Measurements from ENCODE around the gene CHN2. TPM values are rescaled to one million over a fixed set of nuclear protein-coding genes. Genes with fewer than 3 reads are reported as not detected.

CHN2 gene
- polyA plus RNA-seq, 2 of the 4 experiments (the other 2 are of a cell fraction): 0.06 TPM; not detected in 1

- ATAC-seq: no peak
Measured at GRCh38 chr7:29342761-29343160, 148.2 kb downstream of the CHN2 start.

GRCh38 chr7:29343399-29343798, 148.8 kb downstream of the CHN2 start:
- ChIA-PET CTCF (interaction anchor here (0.8 to 1.0 kb wide), 3 partner anchors 12 to 46 kb away, joined by 3 read pairs; no protein-coding TSS in a partner anchor), POLR2A (no interaction called here)
- 16% methylated on average over 2 of the region's 2 CpGs for WGBS (ENCODE audit: missing lambda C conversion rate)
- H3K9me3 ChIP-seq: no peaks in the 10 kb centered on the region
- no peak overlapping the region for H3K27ac ChIP-seq
- no peak for FAIRE-seq
- no peak overlapping the region for H3K4me3 ChIP-seq
- no peak overlapping the region for H3K4me2 ChIP-seq
- no peak for DNase-seq (ENCODE audit: low read depth in 1 of 2, low spot score in 1 of 2)
- H3K4me1 ChIP-seq: no peaks in the 10 kb centered on the region
- no peak for TF ChIP-seq KDM5A (IDR thresholded peaks at IDR 0.05)
- no peak for TF ChIP-seq REST (IDR thresholded peaks at IDR 0.05)
- TF ChIP-seq EP300 (IDR thresholded peaks at IDR 0.05): no peak
- TF ChIP-seq HES2 (IDR thresholded peaks at IDR 0.05): no peak
- TF ChIP-seq USF2 (IDR thresholded peaks at IDR 0.05): no peak
- TF ChIP-seq ELK1 (IDR thresholded peaks at IDR 0.05; ENCODE audit: low read depth, low read length): no peak
- TF ChIP-seq JUNB (IDR thresholded peaks at IDR 0.05): no peak
- ATAC-seq: no peak

More at GRCh38 chr7:29342761-29343160, 148.2 kb downstream of the CHN2 start:
- Histone ChIP-seq H3K27ac (no peak overlapping the region), H3K4me2 (no peak overlapping the region), H3K4me1 (no peaks in the 10 kb centered on the region), H3K9me3 (no peaks in the 10 kb centered on the region), H3K4me3 (no peak overlapping the region)
- ChIA-PET CTCF (interaction anchor here (0.8 to 1.0 kb wide), 2 partner anchors 13 to 45 kb away, joined by 3 read pairs; no protein-coding TSS in a partner anchor), POLR2A (no interaction called here)
- FAIRE-seq (no peak), DNase-seq (ENCODE audit: low read depth in 1 of 2, low spot score in 1 of 2) (no peak)
- WGBS (ENCODE audit: missing lambda C conversion rate): 40% methylated on average over 3 of the region's 3 CpGs
- TF ChIP-seq SREBF2 (IDR thresholded peaks at IDR 0.05) (no peak), TFCP2L1 (CRISPR knock-in tag; IDR thresholded peaks at IDR 0.05) (no peak), JUN (IDR thresholded peaks at IDR 0.05) (no peak), HES2 (IDR thresholded peaks at IDR 0.05) (no peak), MAX (IDR thresholded peaks at IDR 0.05) (no peak), ATOH8 (CRISPR knock-in tag; IDR thresholded peaks at IDR 0.05; ENCODE audit: low read depth) (no peak), FOSL2 (IDR thresholded peaks at IDR 0.05) (no peak), FOSL2 (CRISPR knock-in tag; IDR thresholded peaks at IDR 0.05) (no peak)

GRCh38 chr7:29344334-29344978, 149.9 kb downstream of the CHN2 start:
- Histone ChIP-seq H3K4me1 (no peaks in the 10 kb centered on the region), H3K9me3 (no peaks in the 10 kb centered on the region), H3K4me3 (no peak overlapping the region), H3K27ac (no peak overlapping the region), H3K4me2 (no peak overlapping the region)
- ChIA-PET POLR2A (no interaction called here), CTCF (no interaction called here)
- DNase-seq (ENCODE audit: low read depth in 1 of 2, low spot score in 1 of 2) (no peak), FAIRE-seq (no peak), ATAC-seq (no peak)
- TF ChIP-seq ZNF302 (CRISPR knock-in tag; IDR thresholded peaks at IDR 0.05): no peak
- TF ChIP-seq NFE2L2 (conservative IDR thresholded peaks at IDR 0.05; ENCODE audit: low read length): no peak
- no peak for TF ChIP-seq RAD21 (conservative IDR thresholded peaks at IDR 0.05 in 1 of 2, IDR thresholded peaks at IDR 0.05 in 1 of 2)
- no peak for TF ChIP-seq KDM1A (IDR thresholded peaks at IDR 0.05; ENCODE audit: low read depth)
- no peak for TF ChIP-seq HOXB13 (CRISPR knock-in tag; IDR thresholded peaks at IDR 0.05; ENCODE audit: low read depth)
- no peak for TF ChIP-seq FOXS1 (CRISPR knock-in tag; IDR thresholded peaks at IDR 0.05)
- TF ChIP-seq ZSCAN20 (CRISPR knock-in tag; IDR thresholded peaks at IDR 0.05): no peak
- no peak for TF ChIP-seq EHF (CRISPR knock-in tag; IDR thresholded peaks at IDR 0.05)
- no peak for TF ChIP-seq CEBPB (IDR thresholded peaks at IDR 0.05)
- TF ChIP-seq SREBF2 (IDR thresholded peaks at IDR 0.05): no peak
- WGBS (ENCODE audit: missing lambda C conversion rate): 19% methylated on average over 3 of the region's 4 CpGs

All from A549 (cell line).